OCI-LY1 (cell line): ENCODE measurements around the gene FABP7.

Source experiments
- H2AFZ ChIP-seq: fragments of 200-600 bp; sonication (generic), shearing (Covaris generic); 2 replicates; pipeline ENCODE4 v1.6.0; 2014; ENCODE audit warnings: antibody characterized with exemption, mild to moderate bottlenecking, low read length
- H3F3A ChIP-seq: fragments of 200-600 bp; sonication (generic), shearing (Covaris generic); 2 replicates; pipeline ENCODE4 v1.6.0; 2014; ENCODE audit warnings: mild to moderate bottlenecking, antibody characterized with exemption, low read length, moderate library complexity; ENCODE audit not compliant: insufficient read depth
- H3K27ac ChIP-seq: fragments of 200-600 bp; sonication (generic); 2 replicates; pipeline ENCODE4 v1.5.1; 2014; ENCODE audit warnings: low read length, mixed run types, mild to moderate bottlenecking, low read depth; ENCODE audit not compliant: poor library complexity, severe bottlenecking
- H3K27me3 ChIP-seq: fragments of 200-600 bp; sonication (generic); 2 replicates; pipeline ENCODE4 v1.6.0; 2014; ENCODE audit warnings: antibody characterized with exemption, mild to moderate bottlenecking, low read length, moderate library complexity; ENCODE audit not compliant: insufficient read depth
- H3K36me3 ChIP-seq: fragments of 200-600 bp; sonication (generic); 2 replicates; pipeline ENCODE4 v1.6.1; 2014; ENCODE audit warnings: mild to moderate bottlenecking, antibody characterized with exemption, low read length, moderate library complexity, mixed read lengths; ENCODE audit not compliant: insufficient read depth
- H3K4me1 ChIP-seq: fragments of 200-600 bp; sonication (generic); 2 replicates; pipeline ENCODE4 v1.5.1; 2014; ENCODE audit warnings: mild to moderate bottlenecking, low read length, moderate library complexity; ENCODE audit not compliant: insufficient read depth, severe bottlenecking
- H3K4me2 ChIP-seq: fragments of 200-600 bp; sonication (generic), shearing (Covaris generic); 2 replicates; pipeline ENCODE4 v1.6.1; 2014; ENCODE audit warnings: low read length
- H3K4me3 ChIP-seq: fragments of 200-600 bp; sonication (generic); 2 replicates; pipeline ENCODE4 v1.5.1; 2014; ENCODE audit warnings: low read length, low read depth, mild to moderate bottlenecking, mixed read lengths; ENCODE audit not compliant: poor library complexity, severe bottlenecking
- H3K79me2 ChIP-seq: fragments of 200-600 bp; shearing (Covaris generic); 2 replicates; pipeline ENCODE4 v1.6.1; 2016; ENCODE audit warnings: mixed run types, low read length, mixed read lengths; ENCODE audit not compliant: insufficient read depth
- H3K9ac ChIP-seq: fragments of 200-600 bp; sonication (generic), shearing (Covaris generic); 2 replicates; pipeline ENCODE4 v1.6.1; 2014; ENCODE audit warnings: mild to moderate bottlenecking, low read length, mixed read lengths
- H3K9me2 ChIP-seq: fragments of 200-600 bp; sonication (generic), shearing (Covaris generic); 2 replicates; pipeline ENCODE4 v1.6.1; 2014; ENCODE audit warnings: low read depth, mild to moderate bottlenecking, low read length, mixed read lengths
- H3K9me3 ChIP-seq: fragments of 200-600 bp; shearing (Covaris generic); 2 replicates; pipeline ENCODE4 v1.6.1; 2014; ENCODE audit warnings: low read length, mixed read lengths
- H4K20me1 ChIP-seq: fragments of 200-600 bp; sonication (generic), shearing (Covaris generic); 2 replicates; pipeline ENCODE4 v1.6.0; 2016; ENCODE audit warnings: mild to moderate bottlenecking, low read length; ENCODE audit not compliant: insufficient read depth
- CTCF ChIP-seq: fragments of 200-600 bp; sonication (generic), shearing (Covaris generic); IDR thresholded peaks from 2 replicates; pipeline ENCODE4 v1.5.1; 2017; ENCODE audit warnings: mild to moderate bottlenecking, antibody characterized with exemption, low read length, moderate library complexity, mixed read lengths
- EZH2 ChIP-seq: fragments of 200-600 bp; sonication (generic), shearing (Covaris generic); IDR thresholded peaks from 2 replicates; pipeline ENCODE4 v1.8.0; 2017; ENCODE audit warnings: borderline replicate concordance, mixed run types, mild to moderate bottlenecking, antibody characterized with exemption, low read length, moderate library complexity, mixed read lengths

FABP7 gene

GRCh38 chr6:122733259-122733658 is 46.3 kb upstream of the FABP7 start:
- H3K36me3 ChIP-seq = no peaks in the 10 kb centered on the region

GRCh38 chr6:122734529-122735395 is 44.8 kb upstream of the FABP7 start:
- no peak overlapping the region for H2AFZ ChIP-seq
- H3K27ac ChIP-seq = no peak overlapping the region
- no peaks in the 10 kb centered on the region for H3K27me3 ChIP-seq

More at GRCh38 chr6:122733259-122733658, 46.3 kb upstream of the FABP7 start:
- H3K4me3 ChIP-seq = no peak overlapping the region
- no peaks in the 10 kb centered on the region for H3F3A ChIP-seq
- H3K27ac ChIP-seq = no peak overlapping the region
- no peak for TF ChIP-seq CTCF
- TF ChIP-seq EZH2 = no peak
- H2AFZ ChIP-seq = no peak overlapping the region
- no peaks in the 10 kb centered on the region for H3K4me1 ChIP-seq
- no peak overlapping the region for H3K4me2 ChIP-seq
- no peaks in the 10 kb centered on the region for H3K9me3 ChIP-seq
- H3K79me2 ChIP-seq = no peaks in the 10 kb centered on the region
- no peaks in the 10 kb centered on the region for H3K9me2 ChIP-seq
- no peaks in the 10 kb centered on the region for H4K20me1 ChIP-seq
- H3K9ac ChIP-seq = no peak overlapping the region
- H3K27me3 ChIP-seq = no peaks in the 10 kb centered on the region

GRCh38 chr6:122735582-122735981 is 43.9 kb upstream of the FABP7 start:
- H3K9me3 ChIP-seq = no peaks in the 10 kb centered on the region
- H3K4me1 ChIP-seq = no peaks in the 10 kb centered on the region
- no peak for TF ChIP-seq EZH2
- TF ChIP-seq CTCF = no peak
- no peaks in the 10 kb centered on the region for H3F3A ChIP-seq
- H3K79me2 ChIP-seq = no peaks in the 10 kb centered on the region
- H3K27me3 ChIP-seq = no peaks in the 10 kb centered on the region
- no peak overlapping the region for H3K9ac ChIP-seq
- no peaks in the 10 kb centered on the region for H4K20me1 ChIP-seq
- no peak overlapping the region for H2AFZ ChIP-seq
- H3K4me3 ChIP-seq = no peak overlapping the region
- H3K27ac ChIP-seq = no peak overlapping the region
- no peak overlapping the region for H3K4me2 ChIP-seq
- H3K36me3 ChIP-seq = no peaks in the 10 kb centered on the region
- H3K9me2 ChIP-seq = no peaks in the 10 kb centered on the region

More at GRCh38 chr6:122734529-122735395, 44.8 kb upstream of the FABP7 start:
- no peaks in the 10 kb centered on the region for H3F3A ChIP-seq
- no peaks in the 10 kb centered on the region for H4K20me1 ChIP-seq
- no peaks in the 10 kb centered on the region for H3K4me1 ChIP-seq
- H3K4me3 ChIP-seq = no peak overlapping the region
- TF ChIP-seq CTCF (no peak), EZH2 (no peak)
- no peak overlapping the region for H3K4me2 ChIP-seq
- no peaks in the 10 kb centered on the region for H3K9me2 ChIP-seq
- H3K36me3 ChIP-seq = no peaks in the 10 kb centered on the region
- H3K79me2 ChIP-seq = no peaks in the 10 kb centered on the region
- H3K9me3 ChIP-seq = no peaks in the 10 kb centered on the region
- no peak overlapping the region for H3K9ac ChIP-seq
